ENCODE results near the gene HNRNPLL. TPM values are rescaled to one million over a fixed set of nuclear protein-coding genes. Genes with fewer than 3 reads are reported as not detected.

Gene HNRNPLL
- total RNA-seq, 1 experiment from 2014 or later: 43.2 TPM

DNA sequence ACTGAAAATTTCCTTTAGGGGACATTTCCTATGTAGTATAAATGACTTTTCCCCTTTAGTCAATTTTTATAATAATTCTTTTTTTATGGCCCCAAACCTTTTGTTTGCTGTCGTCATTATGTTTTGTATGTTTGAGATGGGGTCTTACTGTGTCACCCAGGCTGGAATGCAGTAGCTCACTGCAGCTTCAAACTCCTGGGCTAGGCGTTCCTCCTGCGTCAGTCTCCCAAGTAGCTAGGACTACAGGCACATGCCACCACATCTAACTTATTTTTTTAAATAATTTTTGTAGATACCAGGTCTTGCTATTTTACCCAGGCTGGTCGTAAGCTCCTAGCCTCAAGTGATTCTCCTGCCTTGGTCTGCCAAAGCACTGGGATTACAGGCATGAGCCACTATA lies 32.4 kb upstream of the HNRNPLL start:
- DNase-seq (ENCODE audit: low read depth, low spot score) (no peak), ATAC-seq (no peak)
- no peaks in the 10 kb centered on the region for H3K79me2 ChIP-seq (ENCODE audit: insufficient read depth, low read length)
- H3K27ac ChIP-seq (ENCODE audit: low read depth, low read length): no peak overlapping the region
- no peaks in the 10 kb centered on the region for H3K36me3 ChIP-seq (ENCODE audit: control insufficient read depth in 1 of 2, insufficient read depth in 2 of 2, low read length in 2 of 2)
- CTCF ChIA-PET: no interaction called here
- TF ChIP-seq ZBTB33 (IDR thresholded peaks at IDR 0.05; ENCODE audit: extremely low read depth, insufficient replicate concordance, low read length): no peak
- TF ChIP-seq SIN3A (IDR thresholded peaks at IDR 0.05; ENCODE audit: low read depth): no peak
- no peak for TF ChIP-seq CEBPB (IDR thresholded peaks at IDR 0.05; ENCODE audit: low read depth)
- no peak for TF ChIP-seq POLR2AphosphoS5 (IDR thresholded peaks at IDR 0.05; ENCODE audit: low read depth, low read length)
- TF ChIP-seq MAX (IDR thresholded peaks at IDR 0.05): no peak
- TF ChIP-seq, protein P1, sequence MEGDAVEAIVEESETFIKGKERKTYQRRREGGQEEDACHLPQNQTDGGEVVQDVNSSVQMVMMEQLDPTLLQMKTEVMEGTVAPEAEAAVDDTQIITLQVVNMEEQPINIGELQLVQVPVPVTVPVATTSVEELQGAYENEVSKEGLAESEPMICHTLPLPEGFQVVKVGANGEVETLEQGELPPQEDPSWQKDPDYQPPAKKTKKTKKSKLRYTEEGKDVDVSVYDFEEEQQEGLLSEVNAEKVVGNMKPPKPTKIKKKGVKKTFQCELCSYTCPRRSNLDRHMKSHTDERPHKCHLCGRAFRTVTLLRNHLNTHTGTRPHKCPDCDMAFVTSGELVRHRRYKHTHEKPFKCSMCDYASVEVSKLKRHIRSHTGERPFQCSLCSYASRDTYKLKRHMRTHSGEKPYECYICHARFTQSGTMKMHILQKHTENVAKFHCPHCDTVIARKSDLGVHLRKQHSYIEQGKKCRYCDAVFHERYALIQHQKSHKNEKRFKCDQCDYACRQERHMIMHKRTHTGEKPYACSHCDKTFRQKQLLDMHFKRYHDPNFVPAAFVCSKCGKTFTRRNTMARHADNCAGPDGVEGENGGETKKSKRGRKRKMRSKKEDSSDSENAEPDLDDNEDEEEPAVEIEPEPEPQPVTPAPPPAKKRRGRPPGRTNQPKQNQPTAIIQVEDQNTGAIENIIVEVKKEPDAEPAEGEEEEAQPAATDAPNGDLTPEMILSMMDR (IDR thresholded peaks at IDR 0.05 in 2 of 3, conservative IDR thresholded peaks at IDR 0.05 in 1 of 3; ENCODE audit: borderline replicate concordance in 1 of 3, insufficient read depth in 1 of 3, low read depth in 2 of 3, low read length in 2 of 3): no peak
- TF ChIP-seq, protein P2, sequence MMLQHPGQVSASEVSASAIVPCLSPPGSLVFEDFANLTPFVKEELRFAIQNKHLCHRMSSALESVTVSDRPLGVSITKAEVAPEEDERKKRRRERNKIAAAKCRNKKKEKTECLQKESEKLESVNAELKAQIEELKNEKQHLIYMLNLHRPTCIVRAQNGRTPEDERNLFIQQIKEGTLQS (IDR thresholded peaks at IDR 0.05): no peak
- no peak for TF ChIP-seq JUND (IDR thresholded peaks at IDR 0.05)
- no peak for TF ChIP-seq ZNF274 (IDR thresholded peaks at IDR 0.05; ENCODE audit: low read depth, low read length)
- TF ChIP-seq EZH2 (IDR thresholded peaks at IDR 0.05): no peak
- TF ChIP-seq CBX3 (IDR thresholded peaks at IDR 0.05; ENCODE audit: low read depth): no peak
- TF ChIP-seq TCF7L2 (IDR thresholded peaks at IDR 0.05; ENCODE audit: borderline replicate concordance, extremely low read depth, insufficient read depth, insufficient read length): no peak
- TF ChIP-seq YY1 (IDR thresholded peaks at IDR 0.05; ENCODE audit: extremely low read depth, insufficient replicate concordance, low read depth, low read length): no peak
- no peak for TF ChIP-seq EZH2phosphoT487 (IDR thresholded peaks at IDR 0.05; ENCODE audit: borderline replicate concordance)
- TF ChIP-seq RAD21 (IDR thresholded peaks at IDR 0.05; ENCODE audit: low read depth): no peak
- no peak for TF ChIP-seq SRF (IDR thresholded peaks at IDR 0.05; ENCODE audit: low read depth)
- TF ChIP-seq REST (IDR thresholded peaks at IDR 0.05; ENCODE audit: low read depth): no peak
- TF ChIP-seq SP1 (IDR thresholded peaks at IDR 0.05; ENCODE audit: low read depth): no peak
- no peak for TF ChIP-seq ZFX (IDR thresholded peaks at IDR 0.05)
- no peak overlapping the region for H3K4me2 ChIP-seq (ENCODE audit: low read length)
- no peak overlapping the region for H3K4me3 ChIP-seq (replicated peaks in 1 of 2; ENCODE audit: low read depth in 1 of 2, low read length in 2 of 2)
- no peaks in the 10 kb centered on the region for H4K20me1 ChIP-seq (ENCODE audit: insufficient read depth)
- no peaks in the 10 kb centered on the region for H3K27me3 ChIP-seq (ENCODE audit: insufficient read depth, low read length)
- no peaks in the 10 kb centered on the region for H3K4me1 ChIP-seq (ENCODE audit: control insufficient read depth in 1 of 2, insufficient read depth in 2 of 2, low read length in 2 of 2)
- RAD21 ChIA-PET (ENCODE audit: low non-redundant PET in 1 of 2, low total read pairs in 2 of 2, uncharacterized antibody in 2 of 2, unreplicated experiment in 2 of 2): no interaction called here
- POLR2A ChIA-PET: interaction anchor here (1.0 kb wide), 1 partner anchor 8 kb away, joined by 3 read pairs; no protein-coding TSS in a partner anchor
- BruUV-seq (replicated peaks): no TSS peak
- no peaks in the 10 kb centered on the region for H3K9me2 ChIP-seq (ENCODE audit: insufficient read depth)
- H3K9ac ChIP-seq (ENCODE audit: low read length): no peak overlapping the region
- no peaks in the 10 kb centered on the region for H3K9me3 ChIP-seq (ENCODE audit: control insufficient read depth in 1 of 2, insufficient read depth in 1 of 2, low read depth in 1 of 2, low read length in 2 of 2)
- intact Hi-C loops (cut with micrococcal nuclease): no loop called here
- H2AFZ ChIP-seq (ENCODE audit: low read depth, low read length, poor library complexity, severe bottlenecking): no peak overlapping the region
